D721Med (cell line): Measurements from ENCODE around the gene HSPG2.

ENCODE experiments used
- DNase-seq: peaks from one replicate; pipeline ENCODE4 v3.0.0; 2011; ENCODE audit warnings: low spot score; ENCODE audit not compliant: insufficient read length
- FAIRE-seq: peaks from 2 replicates; lab custom pipeline; 2011; peaks lifted over from hg19 to GRCh38; lab: Jason Lieb, UNC
- TF ChIP-seq, protein P1 (sequence below): IDR thresholded peaks from 2 replicates; pipeline ENCODE4 v1.5.1; 2012; ENCODE audit warnings: mild to moderate bottlenecking, control low read depth; ENCODE audit not compliant: insufficient read depth; ENCODE audit errors: missing control alignments

The HSPG2 gene

GRCh38 chr1:21851430-21852250 lies 85.5 kb downstream of the HSPG2 start:
- DNase-seq: no peak
- TF ChIP-seq, protein P1, sequence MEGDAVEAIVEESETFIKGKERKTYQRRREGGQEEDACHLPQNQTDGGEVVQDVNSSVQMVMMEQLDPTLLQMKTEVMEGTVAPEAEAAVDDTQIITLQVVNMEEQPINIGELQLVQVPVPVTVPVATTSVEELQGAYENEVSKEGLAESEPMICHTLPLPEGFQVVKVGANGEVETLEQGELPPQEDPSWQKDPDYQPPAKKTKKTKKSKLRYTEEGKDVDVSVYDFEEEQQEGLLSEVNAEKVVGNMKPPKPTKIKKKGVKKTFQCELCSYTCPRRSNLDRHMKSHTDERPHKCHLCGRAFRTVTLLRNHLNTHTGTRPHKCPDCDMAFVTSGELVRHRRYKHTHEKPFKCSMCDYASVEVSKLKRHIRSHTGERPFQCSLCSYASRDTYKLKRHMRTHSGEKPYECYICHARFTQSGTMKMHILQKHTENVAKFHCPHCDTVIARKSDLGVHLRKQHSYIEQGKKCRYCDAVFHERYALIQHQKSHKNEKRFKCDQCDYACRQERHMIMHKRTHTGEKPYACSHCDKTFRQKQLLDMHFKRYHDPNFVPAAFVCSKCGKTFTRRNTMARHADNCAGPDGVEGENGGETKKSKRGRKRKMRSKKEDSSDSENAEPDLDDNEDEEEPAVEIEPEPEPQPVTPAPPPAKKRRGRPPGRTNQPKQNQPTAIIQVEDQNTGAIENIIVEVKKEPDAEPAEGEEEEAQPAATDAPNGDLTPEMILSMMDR: no peak
- FAIRE-seq: no peak

DNA sequence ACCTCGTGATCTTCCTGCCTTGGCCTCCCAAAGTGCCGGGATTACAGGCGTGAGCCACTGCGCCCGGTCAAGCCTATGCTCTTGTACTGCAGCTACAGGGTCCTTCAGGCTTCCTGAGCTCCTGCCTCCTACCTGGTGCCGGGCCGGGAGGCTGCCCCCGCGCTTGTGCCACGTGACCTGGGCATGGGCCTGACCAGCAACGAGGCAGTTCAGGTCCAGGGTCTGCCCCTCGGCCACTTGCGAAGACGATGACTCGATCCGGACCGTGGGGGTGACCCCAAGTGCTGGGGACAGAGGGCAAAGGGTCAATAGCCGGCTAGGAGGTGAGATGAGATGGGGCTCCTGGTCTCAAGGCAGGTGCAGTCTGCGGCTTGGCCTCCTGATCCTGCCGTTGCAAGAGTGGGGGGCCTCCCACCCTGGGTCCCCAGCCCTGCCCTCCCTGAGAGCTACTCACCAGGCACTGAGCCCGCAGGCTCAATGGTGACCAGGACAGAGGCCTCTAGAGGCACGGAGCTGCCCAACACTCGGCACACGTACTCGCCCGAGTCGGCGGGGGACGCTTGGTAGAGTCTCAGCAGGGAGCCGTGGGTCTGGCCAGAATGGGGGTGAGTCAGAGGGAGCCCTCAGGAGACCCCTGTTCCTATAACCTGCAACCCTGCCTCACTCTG lies 87.1 kb downstream of the HSPG2 start:
- FAIRE-seq (no peak), DNase-seq (no peak)
- TF ChIP-seq, protein P1: no peak

GRCh38 chr1:21848524-21849174 lies 88.5 kb downstream of the HSPG2 start:
- TF ChIP-seq, protein P1: no peak
- DNase-seq (no peak), FAIRE-seq (no peak)

DNA sequence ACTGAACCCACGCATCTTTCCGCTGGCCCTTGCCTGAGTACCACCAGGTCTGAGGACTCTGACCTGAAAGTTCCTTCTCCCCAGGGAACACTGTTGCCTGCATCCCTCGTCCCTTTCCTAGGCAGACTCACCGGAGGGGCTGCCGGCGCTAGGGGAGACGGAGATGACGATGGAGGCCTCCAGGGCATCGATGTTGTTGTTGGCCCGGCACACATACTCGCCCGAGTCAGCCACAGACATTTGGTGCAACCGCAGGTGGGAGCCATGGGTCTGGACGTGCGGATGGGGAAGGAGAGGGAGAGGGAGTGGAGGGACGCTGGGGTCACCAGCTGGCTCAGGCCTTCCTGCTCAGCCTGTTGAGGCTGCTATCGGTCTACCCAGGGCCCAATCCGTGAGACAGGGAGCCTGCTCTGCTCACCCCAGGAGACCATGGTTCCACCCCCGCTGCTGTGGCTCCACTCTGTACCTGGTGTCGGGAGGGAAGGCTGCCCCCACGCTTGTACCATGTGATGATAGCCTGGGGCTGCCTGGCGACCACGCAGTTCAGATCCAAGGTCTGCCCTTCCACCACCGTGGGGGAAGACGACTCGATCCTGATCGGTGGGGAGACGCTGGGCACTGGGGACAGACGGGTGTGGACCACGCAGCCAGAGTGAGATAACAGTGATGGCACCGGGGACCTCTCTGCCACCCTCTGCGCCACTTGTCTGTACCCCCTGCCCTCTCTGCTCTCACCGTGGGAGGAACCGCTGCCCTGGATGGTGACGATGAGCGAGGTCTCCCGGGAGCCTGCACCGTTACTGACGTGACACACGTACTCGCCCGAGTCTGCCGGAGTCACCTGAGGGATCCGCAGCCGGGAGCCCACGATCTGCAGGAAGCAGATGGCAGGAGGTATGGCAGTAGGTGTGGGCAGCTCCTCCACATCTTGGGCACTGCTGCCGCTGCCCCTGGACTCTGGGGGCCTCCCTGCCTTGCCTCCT lies 89.6 kb downstream of the HSPG2 start:
- no peak for DNase-seq

GRCh38 chr1:21845646-21846641 lies 91.2 kb downstream of the HSPG2 start:
- TF ChIP-seq, protein P1: no peak
- DNase-seq (no peak), FAIRE-seq (no peak)

More for the DNA sequence above, 89.6 kb downstream of the HSPG2 start:
- FAIRE-seq: no peak
- TF ChIP-seq, protein P1: no peak
